ENCODE data around the gene SELENOT.
"Not testable (repeated sequence)": the region's sequence is repeated elsewhere in the genome, so short reads cannot be mapped to it uniquely, and the experiment has no call there.

SELENOT gene

DNA sequence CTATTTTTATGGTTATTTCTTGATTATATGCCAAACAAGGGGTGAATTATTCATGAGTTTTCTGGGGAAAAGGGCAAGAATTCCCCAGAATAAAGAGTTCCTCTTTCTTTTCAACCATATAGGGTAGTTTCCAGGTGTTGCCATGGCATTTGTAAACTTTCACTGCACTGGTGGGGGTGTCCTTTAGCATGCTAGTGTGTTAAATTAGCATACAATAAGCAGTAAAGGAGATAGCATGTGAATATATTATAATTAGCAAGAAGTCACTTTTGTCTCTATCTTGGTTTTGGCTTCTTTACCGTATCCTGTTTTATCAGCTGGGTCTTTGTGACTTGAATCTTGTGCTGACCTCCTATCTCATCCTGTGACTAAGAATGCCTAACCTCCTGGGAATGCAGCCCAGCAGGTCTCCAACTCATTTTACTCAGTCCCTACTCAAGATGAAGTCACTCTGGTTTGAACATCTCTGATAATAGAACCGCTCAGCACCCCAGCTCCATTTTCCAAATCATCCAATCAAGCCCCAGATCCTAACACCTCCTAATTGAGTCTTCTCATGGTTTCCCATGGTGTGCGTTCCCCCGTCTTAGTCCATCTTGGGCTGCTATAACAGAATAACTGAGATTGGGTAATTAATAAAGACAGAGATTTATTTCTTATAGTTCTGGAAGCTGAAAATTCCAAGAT lies 3.4 kb upstream of the SELENOT start:
- TF ChIP-seq, protein P1, sequence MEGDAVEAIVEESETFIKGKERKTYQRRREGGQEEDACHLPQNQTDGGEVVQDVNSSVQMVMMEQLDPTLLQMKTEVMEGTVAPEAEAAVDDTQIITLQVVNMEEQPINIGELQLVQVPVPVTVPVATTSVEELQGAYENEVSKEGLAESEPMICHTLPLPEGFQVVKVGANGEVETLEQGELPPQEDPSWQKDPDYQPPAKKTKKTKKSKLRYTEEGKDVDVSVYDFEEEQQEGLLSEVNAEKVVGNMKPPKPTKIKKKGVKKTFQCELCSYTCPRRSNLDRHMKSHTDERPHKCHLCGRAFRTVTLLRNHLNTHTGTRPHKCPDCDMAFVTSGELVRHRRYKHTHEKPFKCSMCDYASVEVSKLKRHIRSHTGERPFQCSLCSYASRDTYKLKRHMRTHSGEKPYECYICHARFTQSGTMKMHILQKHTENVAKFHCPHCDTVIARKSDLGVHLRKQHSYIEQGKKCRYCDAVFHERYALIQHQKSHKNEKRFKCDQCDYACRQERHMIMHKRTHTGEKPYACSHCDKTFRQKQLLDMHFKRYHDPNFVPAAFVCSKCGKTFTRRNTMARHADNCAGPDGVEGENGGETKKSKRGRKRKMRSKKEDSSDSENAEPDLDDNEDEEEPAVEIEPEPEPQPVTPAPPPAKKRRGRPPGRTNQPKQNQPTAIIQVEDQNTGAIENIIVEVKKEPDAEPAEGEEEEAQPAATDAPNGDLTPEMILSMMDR (conservative IDR thresholded peaks at IDR 0.05), result no peak
- no peak overlapping the region for H3K27ac ChIP-seq

DNA sequence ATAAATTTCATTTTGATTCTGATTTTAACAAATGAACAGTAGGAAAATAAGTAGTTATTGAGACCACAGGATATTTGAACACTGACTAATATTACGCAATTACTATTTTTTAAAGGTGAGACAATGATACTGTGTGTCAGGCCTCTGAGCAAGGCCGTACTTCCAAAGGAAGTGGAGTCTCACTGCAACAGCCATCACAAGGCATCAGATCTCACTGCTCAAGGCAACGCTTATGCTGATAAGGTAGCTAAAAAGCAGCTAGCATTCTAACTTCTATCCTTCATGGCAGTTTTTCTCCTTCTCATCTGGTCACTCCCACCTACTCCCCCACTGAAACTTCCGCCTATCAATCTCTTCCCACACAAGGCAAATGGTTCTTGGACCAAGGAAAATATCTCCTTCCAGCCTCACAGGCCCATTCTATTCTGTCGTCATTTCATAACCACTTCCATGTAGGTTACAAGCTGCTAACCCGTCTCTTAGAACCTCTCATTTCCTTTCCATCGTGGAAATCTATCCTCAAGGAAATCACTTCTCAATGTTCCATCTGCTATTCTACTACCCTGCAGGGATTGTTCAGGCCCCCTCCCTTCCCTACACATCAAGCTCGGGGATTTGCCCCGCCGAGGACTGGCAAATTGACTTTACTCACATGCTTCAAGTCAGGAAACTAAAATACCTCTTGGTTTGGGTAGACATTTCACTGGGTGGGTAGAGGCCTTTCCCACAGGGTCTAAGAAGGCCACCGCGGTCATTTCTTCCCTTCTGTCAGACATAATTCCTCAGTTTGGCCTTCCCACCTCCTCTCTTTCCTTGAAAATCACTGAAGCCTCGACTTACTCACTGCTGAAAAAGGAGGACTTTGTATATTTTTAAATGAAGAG lies 2.2 kb upstream of the SELENOT start:
- H3K27ac ChIP-seq, result not testable (repeated sequence)

DNA sequence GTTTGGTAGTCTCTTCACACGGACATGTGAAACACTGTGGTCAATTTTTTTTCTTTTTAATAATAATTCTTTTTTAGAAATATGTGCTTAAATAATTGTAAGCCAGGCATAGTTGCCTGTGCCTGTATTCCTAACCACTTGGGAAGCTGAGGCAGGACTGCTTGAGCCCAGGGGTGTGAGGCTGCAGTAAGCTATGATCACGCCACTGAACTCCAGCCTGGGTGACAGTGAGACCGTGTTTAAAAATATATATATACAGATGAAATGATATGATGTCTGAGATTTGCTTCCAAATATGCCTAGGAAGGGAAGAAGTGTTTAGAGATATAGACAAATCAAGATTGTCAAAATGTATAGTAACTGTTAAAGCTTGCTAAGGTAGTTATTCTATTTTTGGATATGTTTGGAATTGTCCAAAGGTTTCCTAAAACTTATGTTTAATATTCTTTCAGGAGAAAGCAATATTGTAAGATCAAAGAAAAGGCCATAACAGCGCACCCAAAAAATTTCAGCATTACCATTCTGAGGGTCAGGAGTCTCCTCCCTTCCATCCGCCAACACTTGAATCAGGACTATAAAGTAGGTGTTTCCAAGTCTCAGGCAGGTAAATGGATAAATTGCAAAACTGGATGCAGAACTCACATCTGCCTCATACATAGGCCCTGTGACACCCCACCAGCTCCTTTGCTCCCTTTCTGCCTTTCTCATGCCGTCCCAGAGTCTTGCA lies 532 bp upstream of the SELENOT start:
- peak overlapping the region; percentile 97 for H3K27ac ChIP-seq
- TF ChIP-seq, protein P1 (conservative IDR thresholded peaks at IDR 0.05), result no peak

DNA sequence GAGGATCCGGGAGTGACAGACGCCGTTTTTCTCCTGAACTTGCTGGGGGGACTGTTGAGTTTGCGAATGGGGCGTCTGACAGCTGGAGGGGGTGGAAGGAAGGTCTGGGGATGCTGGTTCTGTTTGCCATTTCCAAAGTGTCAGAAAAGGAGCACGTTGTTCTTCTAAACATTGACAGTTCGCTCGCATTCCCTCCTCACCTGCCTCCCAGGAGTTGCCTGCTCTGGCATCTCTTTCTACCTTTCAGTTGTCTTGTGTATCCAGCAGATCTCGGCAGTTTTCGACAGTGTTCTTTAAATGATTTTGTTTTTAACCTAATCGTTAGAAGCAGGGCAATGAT lies 829 bp downstream of the SELENOT start:
- TF ChIP-seq, protein P1 (conservative IDR thresholded peaks at IDR 0.05), result no peak
- peak overlapping the region; percentile 97 for H3K27ac ChIP-seq

DNA sequence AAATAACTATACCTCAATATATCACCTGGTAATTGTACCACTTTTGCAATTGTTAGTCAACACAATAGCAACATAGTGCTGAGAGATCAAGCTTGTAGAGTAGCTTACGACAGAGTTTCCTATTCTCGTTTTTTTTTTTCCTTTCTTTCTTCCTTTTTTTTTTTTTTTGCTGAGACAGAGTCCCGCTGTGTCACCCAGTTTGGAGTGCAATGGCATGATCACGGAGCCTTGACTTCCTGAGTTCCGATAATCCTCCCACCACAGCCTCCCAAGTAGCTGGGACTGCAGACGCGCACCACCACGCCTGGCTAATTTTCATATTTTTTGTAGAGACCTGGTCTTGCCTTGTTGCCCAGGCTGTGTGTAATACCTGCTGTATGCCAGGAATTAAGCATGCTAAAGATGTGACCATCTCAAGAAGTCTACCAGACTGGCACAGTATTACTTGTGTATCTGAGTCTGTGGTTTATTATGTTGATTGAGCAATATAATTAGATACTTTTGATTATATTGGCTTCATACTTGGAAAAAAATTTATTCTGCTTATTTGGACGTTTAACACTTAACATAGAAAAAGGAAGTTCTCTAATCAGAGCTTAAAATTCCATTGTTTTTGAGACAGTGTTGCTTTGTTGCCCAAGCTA lies 3.0 kb downstream of the SELENOT start:
- TF ChIP-seq, protein P1 (conservative IDR thresholded peaks at IDR 0.05), result no peak
- H3K27ac ChIP-seq, result no peak overlapping the region

DNA sequence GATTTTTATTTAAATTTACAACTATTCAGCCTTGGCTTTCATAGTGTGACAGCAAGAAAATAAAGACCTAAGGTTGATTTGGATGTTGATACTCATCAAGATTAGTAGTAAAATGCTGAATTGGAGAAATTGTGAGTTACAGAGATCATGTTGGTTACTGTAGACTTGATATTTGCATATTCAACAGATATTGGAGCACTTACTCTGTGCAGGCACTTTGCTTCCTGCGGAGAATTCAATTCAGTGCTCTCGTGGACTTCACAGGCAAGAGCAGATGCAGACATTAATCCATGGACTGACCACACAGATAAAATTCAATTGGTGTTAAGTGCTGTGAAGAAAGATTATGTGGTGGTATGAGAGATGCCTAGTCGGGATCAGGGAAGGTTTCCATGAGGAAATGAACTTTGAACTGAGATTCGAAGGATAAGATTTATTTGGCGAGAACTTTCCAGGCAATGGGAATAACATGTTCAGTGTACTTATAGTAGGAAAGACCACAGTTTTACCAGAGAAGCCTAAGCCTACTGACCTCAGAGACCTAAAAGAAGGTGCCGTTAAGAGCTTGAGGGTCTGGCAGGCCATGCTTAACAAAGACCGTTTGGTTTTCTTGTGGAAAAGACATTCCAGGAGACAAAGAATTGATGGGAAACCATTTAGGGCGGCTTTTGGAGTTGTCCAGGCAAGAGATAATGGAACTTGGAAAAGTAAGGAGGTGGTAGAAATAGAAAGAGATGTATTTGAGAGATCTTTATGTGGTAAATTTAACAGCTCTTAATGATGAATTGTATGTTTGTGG lies 4.3 kb downstream of the SELENOT start:
- TF ChIP-seq, protein P1 (conservative IDR thresholded peaks at IDR 0.05), result no peak
- H3K27ac ChIP-seq, result no peak overlapping the region

DNA sequence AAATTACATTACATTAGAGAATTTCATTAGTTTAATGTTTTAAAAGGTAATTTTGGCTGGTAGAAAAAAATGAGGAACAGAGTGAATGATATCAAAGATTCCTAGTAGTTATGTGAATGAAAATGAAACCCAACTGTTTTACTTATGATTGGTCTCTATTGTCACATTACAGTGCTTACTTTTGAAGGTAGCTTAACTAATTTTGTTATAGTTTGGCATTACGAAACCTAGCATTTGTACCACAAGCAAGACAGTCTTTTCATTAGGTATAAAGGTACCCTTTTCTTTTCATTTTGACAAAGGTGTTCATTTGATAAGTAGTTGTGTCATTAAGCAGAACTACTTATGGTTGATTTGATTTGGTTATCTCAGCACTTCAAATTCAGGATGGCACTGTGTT lies 6.9 kb downstream of the SELENOT start:
- no peak overlapping the region for H3K27ac ChIP-seq
- TF ChIP-seq, protein P1 (conservative IDR thresholded peaks at IDR 0.05), result no peak
